NCI-H460 (cell line): ENCODE data around the gene TTLL10. TPM values are rescaled to one million over a fixed set of nuclear protein-coding genes. Genes with fewer than 3 reads are reported as not detected.
"Not testable (repeated sequence)": the region's sequence is repeated elsewhere in the genome, so short reads cannot be mapped to it uniquely, and the experiment has no call there.

ENCODE experiments used
- DNase-seq: peaks from one replicate; pipeline ENCODE4 v3.0.0-alpha.2; 2016; ENCODE audit warnings: low read depth; ENCODE audit errors: extremely low read depth
- total RNA-seq: library from RNA; depleted of rRNA; stranded (reverse); fragments of >200 nt; shearing (Covaris generic); gene quantifications from 2 replicates; pipeline ENCODE4 v1.2.3, GENCODE V29; 2014

Gene TTLL10
- total RNA-seq, 1 experiment from 2014 or later = not detected

DNA sequence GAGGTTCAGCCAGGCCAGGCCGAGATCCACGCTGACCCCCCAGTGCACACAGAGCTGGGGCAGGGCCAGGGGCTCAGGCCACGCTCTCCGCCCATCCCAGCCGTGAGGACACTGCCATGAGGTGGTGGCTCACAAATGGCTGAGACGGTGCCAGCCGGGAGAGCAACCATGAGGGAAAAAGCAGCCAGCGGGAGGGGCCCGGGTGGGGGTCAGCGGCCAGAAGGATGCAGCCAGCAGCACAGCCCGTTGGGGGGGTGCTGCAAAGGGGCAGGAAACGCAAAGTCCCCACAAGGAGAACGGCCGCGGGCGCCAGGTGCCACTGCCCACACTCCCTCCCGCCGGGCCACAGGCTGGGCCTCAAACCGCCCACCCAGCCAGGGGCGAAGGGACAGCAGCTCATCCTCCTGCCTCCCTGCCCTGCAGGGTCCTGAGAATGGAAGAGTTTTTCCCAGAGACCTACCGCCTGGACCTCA, 8.3 kb downstream of the TTLL10 start:
- no peak for DNase-seq

DNA sequence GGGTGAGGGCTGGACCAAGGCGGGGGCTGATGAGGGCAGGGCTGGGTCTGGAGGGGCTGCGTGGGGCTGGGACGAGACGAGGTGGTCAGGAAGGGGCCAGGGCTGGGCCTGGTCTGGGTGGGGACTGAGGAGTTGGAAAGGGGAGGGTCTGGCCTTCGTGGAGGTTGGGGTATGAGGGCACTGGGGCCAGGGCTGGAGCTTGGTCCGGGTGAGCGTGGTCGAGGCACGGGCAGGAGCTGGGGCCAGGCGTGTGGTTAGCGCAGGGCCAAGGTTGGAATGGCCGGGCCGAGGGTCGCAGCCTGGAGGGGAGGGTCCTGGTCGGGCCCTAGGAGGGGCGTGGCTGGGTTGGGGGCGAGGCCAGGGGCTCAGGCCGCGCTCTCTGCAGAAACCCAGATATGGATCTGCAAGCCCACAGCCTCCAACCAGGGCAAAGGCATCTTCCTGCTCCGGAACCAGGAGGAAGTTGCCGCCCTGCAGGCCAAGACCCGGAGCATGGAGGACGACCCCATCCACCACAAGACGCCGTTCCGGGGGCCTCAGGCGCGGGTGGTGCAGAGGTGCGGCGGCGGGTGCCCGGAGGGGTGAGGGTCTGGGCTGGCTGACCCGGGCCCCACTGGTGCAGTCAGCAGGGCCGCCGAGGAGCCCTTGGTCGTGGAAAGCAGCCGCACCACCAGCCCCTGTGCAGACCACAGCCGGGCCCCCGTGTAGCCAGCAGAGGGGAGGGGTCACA, 9.0 kb downstream of the TTLL10 start:
- DNase-seq = no peak

DNA sequence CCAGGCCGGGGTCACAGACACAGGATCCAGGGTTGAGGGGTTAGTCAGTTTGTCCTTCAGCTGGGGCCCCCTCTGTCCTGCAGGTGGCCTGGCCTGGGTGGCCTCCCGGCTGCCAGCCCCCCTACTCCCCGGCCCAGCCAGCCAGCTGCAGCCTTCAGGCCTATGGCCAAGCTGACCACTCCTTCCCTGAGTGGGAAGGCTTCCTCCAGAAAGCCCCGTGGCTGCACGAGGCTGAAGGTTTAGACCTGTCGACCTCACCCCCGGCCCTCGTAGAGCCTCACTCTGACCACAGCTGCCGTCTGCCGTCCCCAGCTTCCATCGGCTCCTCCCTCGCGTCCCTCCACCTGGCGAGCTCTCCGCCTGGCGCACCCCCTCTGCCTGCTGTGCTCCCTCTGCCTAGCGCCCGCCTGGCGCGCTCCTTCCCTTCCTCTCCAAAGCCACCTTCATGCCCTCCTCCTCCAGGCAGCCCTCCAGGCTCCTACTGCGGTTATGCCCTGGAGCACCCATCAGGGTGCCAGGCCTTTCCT, 9.6 kb downstream of the TTLL10 start:
- no peak for DNase-seq

DNA sequence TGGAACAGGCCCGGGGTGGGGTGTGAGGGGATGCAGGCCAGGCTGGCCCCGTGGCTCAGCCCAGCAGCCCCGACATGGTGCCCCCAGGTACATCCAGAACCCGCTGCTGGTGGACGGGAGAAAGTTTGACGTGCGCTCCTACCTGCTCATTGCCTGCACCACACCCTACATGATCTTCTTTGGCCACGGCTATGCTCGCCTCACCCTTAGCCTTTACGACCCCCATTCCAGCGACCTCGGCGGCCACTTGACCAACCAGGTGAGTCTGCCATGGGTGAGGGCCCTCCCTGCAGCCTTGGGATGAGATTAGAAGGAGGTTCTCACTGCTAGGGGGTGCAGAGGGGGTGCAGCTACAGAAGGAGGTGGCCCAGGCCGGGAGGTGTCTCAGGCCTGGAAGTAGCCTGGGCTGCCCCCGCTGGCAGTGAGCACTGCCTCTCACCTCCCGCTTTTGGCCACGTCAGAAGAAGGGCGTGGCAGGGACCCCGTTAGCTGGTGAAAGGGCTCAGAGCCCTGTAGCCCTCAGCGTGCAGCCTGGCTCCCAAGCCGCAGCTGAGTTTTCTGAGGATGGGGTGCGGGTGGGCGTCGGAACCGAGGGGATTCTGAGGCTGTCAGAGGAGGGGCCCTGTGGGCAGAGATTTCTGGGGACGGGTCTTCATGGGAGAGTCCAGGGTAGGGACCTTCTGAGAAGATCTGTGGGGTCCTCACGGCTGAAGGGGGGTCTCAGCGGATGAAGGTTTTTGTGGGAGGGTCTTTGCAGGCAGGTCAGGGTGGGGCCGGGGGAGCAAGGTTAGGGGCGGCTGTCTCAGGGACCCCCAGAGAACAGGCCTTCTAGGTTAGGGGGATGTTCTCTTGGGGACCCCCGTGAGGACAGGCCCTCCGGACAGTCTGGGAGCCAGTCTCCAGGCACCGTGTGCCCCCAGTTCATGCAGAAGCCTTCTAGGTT, 10.4 kb downstream of the TTLL10 start:
- DNase-seq = no peak

DNA sequence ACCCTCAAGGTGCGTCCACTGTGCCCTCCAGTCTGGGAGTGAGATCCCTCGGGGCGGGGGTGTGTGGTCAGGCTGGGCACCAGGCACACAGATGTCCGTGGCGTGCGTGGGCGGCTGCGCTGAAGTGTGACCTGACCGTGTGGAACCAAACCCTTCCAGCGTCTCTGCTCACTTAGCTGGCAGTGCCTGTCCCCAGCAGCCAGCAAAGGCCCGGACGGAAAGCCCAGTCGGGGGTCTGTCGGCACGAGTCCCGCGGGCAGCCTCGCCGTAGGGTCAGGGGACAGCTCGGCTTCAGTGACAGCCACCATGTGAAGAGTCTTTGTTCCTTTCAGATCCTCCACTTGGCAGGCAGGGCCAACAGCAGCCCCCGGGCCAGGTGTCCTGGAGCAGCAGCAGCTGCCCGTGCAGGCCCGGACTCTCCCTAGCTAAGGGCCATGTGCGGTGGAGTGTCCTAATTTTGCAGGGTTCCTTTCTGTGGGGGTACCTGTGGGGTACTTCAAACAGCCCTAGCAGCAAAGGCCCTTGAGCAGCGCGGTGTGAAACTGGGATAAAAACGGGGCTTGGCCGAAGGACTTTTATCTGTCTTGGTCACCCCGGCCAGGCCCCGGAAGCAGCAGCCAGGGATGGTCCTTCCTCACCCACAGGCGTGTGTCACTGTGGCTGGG, 11.6 kb downstream of the TTLL10 start:
- no peak for DNase-seq

DNA sequence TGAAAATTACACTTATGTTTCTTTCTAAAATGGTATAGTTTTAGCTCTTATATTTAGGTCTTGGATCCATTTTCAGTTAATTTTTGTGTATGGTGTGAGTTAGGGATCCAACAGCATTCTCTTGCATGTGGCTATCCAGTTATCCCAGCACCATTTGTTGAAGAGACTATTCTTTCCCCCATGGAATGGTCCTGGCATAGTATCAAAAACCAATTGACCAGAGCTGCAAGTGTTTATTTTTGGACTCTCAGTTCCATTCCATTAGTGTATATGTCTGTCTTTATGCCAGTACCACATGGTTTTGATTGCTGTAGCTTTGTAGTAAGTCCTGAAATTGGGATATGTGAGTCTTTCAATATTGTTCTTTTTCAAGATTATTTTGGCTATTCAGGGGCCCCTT, 14.3 kb downstream of the TTLL10 start:
- DNase-seq = no peak

DNA sequence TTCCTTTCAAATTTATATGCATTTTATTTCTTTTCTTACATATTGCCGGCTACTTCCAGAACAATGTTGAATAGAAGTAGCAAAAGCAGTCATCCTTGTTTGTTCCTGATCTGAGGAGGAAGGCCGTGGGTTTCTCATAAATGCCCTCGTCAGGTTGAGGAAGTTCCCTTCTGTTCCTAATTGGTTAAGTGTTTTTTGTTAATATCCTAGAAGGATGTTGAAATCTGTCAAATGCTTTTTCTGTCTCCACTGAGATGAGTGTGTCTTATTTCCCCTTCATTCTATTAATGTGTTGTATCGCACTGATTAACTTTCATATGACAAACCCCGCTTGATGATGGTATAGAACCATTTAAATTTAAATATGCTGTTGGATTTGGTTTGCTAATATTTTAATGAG, 15.4 kb downstream of the TTLL10 start:
- DNase-seq = no peak

DNA sequence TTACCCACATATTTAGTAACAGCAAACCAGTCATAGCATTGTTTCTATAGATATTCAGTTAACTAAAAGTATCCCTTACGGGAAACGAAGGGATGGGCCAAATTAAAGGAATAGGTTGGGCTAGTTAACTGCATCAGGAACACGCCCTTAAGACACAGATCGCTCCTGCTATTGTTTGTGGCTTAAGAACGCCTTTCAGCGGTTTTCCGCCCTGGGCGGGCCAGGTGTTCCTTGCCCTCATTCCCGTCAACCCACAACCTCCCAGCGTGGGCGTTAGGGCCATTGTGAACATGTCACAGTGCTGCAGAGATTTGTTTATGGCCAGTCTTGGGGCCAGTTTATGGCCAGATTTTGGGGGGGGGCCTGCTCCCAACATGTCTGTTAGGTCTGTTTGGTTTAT, 18.1 kb downstream of the TTLL10 start:
- no peak for DNase-seq

DNA sequence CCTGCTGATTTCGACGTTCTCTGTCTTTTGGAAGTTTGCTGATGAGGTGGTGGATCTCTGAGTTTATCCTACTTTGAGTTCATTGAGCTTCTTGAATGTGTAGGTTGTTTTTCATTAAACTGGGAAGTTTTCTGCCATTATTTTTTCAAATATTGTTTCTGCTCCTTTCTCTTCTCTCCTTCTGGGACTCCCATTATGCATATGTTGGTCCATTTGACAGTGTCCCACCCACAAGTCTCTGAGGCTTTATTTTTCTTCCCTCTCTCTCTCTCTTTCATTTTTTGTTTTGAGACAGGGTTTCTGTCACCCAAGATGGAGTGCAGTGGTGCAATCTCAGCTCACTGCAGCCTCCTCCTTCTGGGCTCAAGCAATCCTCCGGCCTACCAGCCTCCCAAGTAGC, 21.0 kb downstream of the TTLL10 start:
- no peak for DNase-seq

DNA sequence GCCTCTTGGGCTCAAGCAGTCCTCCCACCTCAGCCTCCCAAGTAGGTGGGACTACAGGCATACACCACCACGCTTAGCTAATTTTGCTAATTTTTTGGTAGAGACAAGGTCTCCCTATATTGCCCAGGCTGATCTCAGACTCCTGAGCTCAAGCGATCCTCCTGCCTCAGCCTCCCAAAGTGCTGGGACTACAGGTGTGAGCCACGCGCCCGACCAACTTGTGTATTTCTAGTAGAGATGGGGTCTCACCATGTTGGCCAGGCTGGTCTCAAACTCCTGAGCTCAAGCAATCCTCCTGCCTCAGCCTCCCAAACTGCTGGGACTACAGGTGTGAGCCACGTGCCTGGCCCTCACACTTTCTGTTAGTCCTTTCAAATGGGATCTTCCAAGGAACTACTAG, 22.0 kb downstream of the TTLL10 start:
- not testable (repeated sequence) for DNase-seq

DNA sequence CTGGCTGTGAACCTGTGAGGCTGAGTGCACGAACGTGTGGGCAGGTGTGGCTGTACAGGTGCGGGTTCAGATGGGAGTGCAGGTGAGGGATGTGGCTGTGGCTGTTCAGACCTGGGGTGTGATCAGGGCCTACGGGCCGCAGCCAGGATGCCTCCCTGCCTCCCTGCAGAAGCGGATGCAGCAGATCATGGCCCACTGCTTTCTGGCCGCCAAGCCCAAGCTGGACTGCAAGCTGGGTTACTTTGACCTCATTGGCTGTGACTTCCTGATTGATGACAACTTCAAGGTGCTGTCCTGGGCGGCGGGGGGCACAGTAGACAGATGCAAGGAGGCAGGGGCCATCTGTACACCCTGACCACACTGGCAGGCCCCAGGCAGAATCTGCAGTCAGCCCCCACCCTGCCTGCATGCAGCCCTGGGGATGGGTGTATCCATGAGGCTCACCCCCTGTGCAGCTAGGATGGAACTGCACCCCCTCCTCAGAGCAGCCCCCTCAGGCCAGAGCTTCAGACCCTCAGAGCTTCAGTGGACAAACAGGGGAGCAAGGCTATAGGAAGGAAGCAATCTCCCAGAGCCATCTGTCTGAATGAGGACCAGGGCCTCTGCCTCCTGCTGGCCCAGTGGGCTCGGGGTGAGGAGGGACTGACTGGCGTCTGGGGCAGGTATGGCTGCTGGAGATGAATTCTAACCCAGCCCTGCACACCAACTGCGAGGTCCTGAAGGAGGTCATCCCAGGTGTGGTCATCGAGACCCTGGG, 22.9 kb downstream of the TTLL10 start:
- no peak for DNase-seq

DNA sequence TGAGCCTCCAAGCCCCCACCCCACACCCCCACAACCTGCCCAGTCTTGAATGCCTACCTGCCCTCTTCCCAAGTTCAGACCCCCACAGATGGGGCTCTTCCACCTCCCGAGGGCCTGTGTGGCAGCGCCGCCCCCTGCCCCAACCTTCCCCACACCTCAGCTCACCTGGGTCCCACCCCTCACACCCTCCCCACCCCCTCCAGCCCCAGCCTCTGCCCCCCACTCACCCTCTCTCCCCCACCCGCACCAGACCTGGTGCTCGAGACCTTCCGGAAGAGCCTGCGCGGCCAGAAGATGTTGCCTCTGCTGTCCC, 23.5 kb downstream of the TTLL10 start:
- DNase-seq = no peak

DNA sequence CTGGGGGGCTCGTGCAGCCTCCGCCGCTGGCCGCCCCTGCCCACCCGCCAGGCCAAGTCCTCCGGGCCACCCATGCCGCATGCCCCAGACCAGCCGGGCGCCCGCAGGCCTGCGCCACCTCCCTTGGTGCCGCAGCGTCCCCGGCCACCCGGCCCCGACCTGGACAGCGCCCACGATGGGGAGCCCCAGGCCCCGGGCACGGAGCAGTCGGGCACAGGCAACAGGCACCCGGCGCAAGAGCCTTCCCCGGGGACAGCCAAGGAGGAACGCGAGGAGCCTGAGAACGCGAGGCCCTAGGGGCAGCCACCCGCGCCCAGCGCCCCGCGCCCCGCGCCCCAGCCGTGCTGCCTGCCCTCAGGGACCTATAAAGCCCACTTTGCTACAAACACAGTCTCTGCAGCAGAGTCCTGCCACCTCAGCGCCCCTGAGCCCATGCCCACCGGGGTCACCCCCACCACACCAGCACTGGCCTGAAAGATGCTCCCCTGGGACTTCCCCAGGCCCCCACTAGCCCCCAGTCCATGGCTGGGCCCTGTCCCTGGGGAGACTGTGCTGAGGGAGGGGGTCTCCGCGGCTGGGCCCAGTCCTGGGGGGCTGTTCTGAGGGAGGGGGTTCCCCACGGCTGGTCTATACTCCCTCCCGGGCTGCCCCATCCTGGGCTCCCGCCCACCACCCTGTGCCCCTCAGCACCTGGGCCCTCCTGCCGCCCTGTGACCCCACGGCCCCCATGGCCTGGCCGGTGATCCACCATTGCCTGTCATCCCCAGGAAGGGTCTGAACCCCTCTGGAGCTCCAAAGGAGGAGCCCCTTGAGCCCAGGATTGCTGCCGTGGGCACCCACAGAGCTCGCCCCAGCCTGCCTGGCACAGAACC, 24.1 kb downstream of the TTLL10 start:
- DNase-seq = no peak

DNA sequence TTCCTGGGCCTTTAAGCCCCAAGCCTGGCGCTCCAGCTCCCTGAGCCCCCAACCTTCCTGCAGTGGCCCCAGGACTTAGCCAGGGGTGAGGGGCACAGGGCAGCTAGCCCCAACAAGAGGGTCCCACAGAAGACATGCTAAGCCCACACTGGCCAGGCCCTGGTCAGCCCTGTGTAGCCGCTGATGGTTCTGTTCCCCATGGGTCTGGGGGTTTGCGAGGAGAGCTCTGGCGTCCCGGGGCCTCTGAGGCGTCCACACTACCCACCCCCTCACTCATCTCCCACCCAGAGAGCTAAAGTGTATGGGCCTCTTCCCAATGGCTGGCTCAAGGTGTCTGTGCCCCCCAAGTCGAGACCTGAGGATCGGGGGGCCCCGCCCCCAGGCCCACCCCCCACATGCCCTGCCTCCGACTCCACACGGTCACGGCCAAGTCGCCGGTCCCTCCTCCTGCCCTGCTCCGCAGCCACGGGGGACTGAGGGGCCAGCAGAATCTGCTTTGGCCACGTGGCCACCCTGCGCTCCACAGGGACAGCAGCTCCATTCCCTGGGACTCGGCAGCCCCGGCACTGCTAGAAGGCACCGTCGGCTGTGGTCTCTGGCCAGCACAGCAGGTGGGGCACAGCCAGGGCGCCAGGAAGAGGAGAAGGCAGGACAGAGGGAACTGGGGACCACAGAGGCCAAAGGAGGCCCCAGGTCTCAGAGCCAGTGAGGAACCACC, 24.9 kb downstream of the TTLL10 start:
- DNase-seq = no peak

DNA sequence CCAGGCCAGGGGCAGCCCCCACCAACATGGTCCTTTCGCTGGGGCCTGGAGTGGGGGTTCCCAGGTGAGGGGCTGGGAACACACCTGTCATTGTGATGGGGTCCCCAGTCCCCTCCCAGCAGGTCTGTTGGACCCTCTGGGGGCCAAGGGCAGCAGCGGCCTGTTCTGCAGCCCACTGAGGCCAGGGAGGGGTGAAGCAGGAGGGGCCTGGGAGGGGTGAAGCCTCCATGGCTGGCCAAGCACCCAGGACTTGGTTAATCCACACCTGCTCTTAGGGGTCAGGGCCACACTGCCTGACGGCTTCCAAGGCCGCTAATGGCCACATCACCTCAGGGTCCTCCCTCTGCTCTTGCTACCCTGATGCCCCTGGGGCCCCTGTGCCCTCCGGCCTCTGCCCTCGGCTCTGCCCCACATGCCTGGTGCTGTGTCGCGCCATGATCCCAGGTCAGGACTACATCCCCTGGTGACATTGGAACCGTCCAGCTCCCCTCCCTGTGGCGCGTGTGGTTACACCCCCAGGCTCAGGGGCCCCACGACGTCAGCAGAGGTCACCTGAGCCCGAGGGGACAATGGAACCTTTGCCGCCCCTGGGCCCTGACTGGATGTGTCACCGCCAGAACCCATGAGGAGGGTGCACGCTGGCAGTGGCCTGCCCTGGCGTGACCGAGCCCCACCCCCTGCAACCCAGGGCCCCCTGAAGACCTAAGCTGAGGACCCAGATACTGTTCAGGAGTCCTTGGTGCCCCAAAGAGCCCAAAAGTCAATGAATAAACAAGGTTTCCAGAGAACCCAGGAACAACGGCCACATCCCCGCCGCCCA, 25.7 kb downstream of the TTLL10 start:
- DNase-seq = no peak

DNA sequence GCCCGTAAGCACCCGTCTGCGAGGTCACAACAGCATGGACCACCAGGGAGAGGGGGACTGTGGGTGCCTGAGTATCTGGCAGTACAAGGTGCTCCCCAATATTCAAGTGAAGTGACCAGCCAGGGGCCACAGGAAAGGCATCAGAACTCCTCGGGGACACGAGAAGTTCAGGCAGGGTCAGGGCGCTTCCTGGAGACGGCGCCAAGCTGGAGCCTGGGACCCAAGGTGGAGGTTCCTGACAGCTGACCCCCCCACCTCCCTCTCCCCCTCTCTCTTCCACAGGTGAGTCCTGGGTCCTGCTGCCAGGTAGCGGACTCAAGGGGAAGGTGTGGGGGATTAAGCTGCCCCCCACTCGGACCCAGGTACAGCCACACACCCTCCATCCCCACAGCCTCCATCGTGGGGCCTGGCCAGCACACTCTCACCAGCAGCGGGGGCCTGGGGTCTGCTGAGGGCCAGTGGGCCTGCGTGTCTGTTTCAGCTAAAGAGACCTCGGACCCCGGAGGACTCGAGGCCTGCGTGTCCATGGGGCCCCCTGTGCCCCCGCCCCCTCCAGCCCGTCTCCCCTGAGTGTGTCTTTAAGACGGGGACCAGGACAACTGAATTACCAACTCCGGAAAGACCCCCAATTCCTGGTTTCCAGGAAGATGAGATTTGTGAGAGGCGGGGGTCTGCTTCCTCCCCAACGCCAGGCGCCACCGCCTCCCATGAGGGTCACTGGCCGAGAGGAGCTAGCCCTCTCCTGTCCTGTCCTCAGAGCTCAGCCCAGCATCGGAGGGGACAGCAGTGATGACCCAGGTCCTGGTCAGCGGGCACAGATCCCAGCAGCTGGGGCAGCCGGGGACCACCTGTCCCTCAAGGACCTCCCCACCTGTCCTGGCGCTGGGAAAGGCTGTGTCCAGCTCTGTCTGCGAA, 26.5 kb downstream of the TTLL10 start:
- DNase-seq = no peak
